ENCODE data around the gene CYSLTR2.
A peak's percentile ranks its signal among the peaks of the same experiment; 100 is the strongest.

GRCh38 chr13:48749699-48750473 is 96.2 kb downstream of the CYSLTR2 start:
- TF ChIP-seq CTCF (IDR thresholded peaks at IDR 0.05; ENCODE audit: insufficient read depth, low read depth, low read length): peak; percentile 59
- TF ChIP-seq EZH2 (IDR thresholded peaks at IDR 0.05; ENCODE audit: insufficient read depth, low read length): no peak
